IPS-NIHi7 (cell line): ENCODE measurements around the gene FAM236A.
"Not testable (repeated sequence)": the region's sequence is repeated elsewhere in the genome, so short reads cannot be mapped to it uniquely, and the experiment has no call there.

ENCODE experiments used
- DNase-seq: peaks from one replicate; pipeline ENCODE4 v3.0.0; 2012; ENCODE audit warnings: mixed read lengths; ENCODE audit errors: extremely low spot score

The FAM236A gene

DNA sequence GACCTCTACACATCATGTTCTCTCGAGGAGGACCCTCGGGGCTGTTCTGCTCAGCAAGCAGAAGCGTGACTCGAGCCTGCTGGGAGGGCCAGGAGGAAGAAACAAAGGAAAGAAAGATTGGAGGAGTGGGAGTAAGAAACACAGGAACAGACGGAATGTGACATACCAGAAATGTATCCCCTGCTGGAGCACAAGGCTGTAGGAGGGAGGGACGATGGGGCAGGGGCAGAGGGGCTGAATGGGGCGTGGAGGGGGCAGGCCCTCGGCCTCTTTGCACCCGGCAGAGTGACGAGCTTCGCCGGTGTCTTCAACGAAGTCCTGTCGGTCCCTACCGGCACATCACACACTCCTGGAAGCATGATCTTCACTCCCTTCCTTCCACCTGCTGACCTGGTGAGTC, at the start of gene FAM236A:
FAM236A (plus strand) TSS at position 301 of the 400 bp plus-strand sequence; CDS start at position 358, 57 bp downstream.
- not testable (repeated sequence) for DNase-seq

GRCh38 chrX:72889740-72890139, 48.3 kb upstream of the FAM236A start:
- DNase-seq, result not testable (repeated sequence)

DNA sequence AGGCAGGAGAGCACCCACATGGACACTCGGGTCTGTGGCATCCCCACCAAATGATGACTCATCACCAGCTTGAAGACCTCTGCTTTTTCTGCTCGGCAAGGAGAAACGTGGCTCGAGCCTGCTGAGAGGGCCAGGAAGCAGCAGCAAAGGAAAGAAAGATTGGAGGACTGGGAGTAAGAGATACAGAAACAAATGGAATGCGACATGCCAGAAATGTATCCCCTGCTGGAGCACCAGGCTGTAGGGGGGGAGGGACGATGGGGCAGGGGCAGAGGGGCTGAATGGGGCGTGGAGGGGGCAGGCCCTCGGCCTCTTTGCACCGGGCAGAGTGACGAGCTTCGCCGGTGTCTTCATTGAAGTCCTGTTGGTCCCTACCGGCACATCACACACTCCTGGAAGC, 25.7 kb upstream of the FAM236A start, which contains the start of gene FAM236C:
FAM236C (plus strand) TSS at position 301 of the 400 bp plus-strand sequence. CDS start 100 bp downstream, outside the sequence.
- not testable (repeated sequence) for DNase-seq

DNA sequence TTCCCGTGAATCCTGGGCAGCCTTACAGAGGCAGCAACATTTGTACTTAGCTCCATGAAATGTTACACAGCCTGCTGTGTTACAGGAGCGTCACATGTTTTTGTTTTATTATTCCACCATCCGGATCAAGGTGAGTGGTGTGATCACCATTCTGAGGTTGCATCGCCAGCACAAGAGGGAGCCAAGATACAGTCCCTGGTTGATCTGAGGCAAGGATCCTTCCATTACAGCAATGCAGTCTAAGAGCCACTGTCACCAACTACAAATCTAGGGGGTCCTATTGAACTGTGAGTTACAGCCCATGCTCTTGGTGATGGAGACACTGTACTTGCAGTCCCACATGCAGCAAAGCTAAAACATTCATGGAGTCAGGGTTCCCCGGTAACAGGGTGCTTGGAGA, 21.9 kb upstream of the FAM236A start:
- DNase-seq, result not testable (repeated sequence)

DNA sequence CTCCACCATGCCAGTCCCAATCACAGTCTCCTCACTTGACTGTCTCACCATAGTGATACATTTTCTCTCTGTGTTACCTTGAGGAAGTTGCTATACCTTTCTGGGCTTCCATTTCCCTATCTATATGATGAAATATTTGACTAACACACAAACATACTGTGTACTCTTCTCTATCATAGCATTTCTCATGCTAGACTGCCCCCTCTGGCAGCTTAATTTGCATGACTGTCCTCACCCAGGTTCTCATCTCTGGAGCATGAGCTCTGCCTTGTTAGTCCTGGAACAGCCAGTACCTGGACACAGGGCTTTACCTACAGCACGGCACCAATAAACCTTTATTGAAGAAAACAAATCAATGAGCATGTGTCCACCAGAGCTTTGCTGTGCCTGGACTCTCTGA, 5.7 kb upstream of the FAM236A start:
- DNase-seq, result not testable (repeated sequence)

GRCh38 chrX:72936455-72936854, 1.6 kb upstream of the FAM236A start:
- not testable (repeated sequence) for DNase-seq

DNA sequence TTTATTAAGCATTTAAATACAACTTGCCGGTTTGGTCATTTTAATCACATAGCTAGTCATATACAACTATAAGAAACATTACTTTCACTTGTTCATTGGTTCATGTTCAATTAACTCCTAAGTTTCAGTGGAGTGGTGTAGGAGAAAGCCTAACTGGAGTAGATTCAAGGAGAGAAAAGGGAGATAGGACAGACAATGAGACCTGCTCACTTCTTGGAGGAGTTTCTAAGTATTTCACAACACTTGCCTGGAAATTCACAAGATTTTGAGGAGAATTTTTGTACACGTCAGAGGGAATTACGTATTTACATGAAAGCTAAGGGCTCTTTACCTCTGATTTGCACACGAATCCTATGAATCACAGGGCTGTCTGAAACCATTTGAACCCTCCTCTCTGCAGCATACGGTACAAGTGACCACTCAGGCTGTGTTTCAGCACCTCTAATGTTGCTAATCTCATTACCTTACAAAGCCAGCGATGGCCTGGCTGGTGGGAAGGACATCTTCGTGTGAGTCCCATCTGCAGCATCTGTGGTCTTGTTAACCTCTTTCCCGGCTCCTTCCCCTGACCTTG, 1.0 kb upstream of the FAM236A start:
- not testable (repeated sequence) for DNase-seq

DNA sequence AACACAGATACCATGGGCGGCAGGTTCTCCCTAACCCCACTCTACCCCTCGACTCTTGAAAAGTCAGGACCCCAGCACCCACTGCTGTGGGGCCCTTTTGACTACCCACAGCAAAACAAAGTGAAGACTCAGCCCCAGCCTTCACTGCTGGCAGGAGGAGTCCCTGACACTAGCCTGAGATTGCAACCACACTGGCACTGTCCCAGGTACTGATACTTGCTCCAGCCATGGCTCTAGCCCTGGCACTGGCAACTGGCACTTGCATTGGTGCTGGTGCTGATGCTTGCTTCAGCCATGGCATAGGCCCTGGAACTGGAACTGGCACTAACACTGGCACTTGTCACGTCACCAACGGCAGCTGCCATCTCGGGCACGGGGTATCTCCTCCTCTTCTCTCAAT, 4.3 kb downstream of the FAM236A start:
- DNase-seq, result not testable (repeated sequence)

GRCh38 chrX:72943035-72943818, 5.2 kb downstream of the FAM236A start:
- not testable (repeated sequence) for DNase-seq

DNA sequence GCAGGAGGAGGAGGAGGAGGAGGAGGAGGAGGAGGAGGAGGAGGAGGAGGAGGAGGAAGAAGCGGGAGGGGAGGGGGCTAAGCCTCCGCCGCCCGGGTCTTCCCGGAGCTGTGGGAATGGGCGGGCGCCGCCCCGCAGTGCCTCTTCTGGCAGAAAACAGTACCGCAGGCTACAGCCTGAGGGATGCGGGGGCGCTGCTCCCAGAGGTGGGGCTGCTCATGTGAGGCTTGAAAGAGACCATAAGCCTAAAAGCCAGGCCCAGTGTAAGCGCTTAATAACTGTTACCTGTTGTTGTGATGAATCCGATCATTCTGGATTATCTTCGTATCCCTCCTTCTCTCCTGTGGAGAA, 5.8 kb downstream of the FAM236A start, which contains the start of gene DMRTC1:
DMRTC1 (minus strand) TSS at position 19 of the 351 bp plus-strand sequence. CDS start 68,143 bp downstream, outside the sequence.
- not testable (repeated sequence) for DNase-seq

DNA sequence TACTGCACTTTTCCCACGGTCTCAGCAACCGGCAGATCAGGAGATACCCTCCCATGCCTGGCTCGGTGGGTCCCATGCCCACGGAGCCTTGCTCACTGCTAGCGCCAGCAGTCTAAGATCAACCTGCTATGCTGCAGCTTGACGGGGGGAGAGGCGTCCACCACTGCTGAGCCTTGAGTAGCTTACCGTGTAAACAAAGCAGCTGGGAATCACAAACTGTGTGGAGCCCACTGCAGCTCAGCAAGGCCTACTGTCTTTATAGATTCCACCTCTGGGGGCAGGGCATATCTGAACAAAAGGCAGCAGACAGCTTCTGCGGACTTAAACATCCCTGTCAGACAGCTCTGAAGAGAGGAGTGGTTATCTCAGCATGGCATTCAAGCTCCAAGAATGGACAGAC, 22.0 kb downstream of the FAM236A start:
- DNase-seq, result not testable (repeated sequence)

GRCh38 chrX:72971859-72972258, 33.9 kb downstream of the FAM236A start:
- not testable (repeated sequence) for DNase-seq

GRCh38 chrX:72974885-72975284, 36.9 kb downstream of the FAM236A start:
- DNase-seq, result not testable (repeated sequence)

- DNase-seq, result not testable (repeated sequence)
Measured at GRCh38 chrX:72980894-72981469, 43.0 kb downstream of the FAM236A start.
